HEK293 (cell line): ENCODE measurements around the gene KANTR.

Experiments used
- CTCF ChIA-PET: fragments of 350-600 bp; formaldehyde crosslinking; extraction: SDS; loops from one replicate; lab custom pipeline; 2021; ENCODE audit warnings: antibody characterized with exemption; lab: Yijun Ruan, JAX
- POLR2A ChIA-PET: fragments of 300-600 bp; formaldehyde crosslinking; extraction: SDS; loops from one replicate; lab custom pipeline; 2020; ENCODE audit warnings: antibody characterized with exemption, inconsistent platforms; lab: Yijun Ruan, JAX
- H3K27ac ChIP-seq: fragments of 200-500 bp; sonication (Bioruptor generic); 2 replicates; pipeline ENCODE4 v1.5.1; 2014; ENCODE audit warnings: low read depth, low read length, control low read depth, inconsistent platforms; ENCODE audit errors: extremely low read depth
- H3K36me3 ChIP-seq, 2 experiments: fragments of 200-500 bp in 1 of 2; sonication (Bioruptor generic) in 1 of 2; 1 replicate in 1 of 2; 2 replicates in 1 of 2; pipeline ENCODE4 v1.5.1; 2014 to 2017; ENCODE audit warnings: inconsistent platforms in 2 of 2, low read length in 2 of 2; ENCODE audit not compliant: control insufficient read depth in 2 of 2, insufficient read depth in 1 of 2
- H3K4me1 ChIP-seq: fragments of 200-500 bp; sonication (Bioruptor generic); 2 replicates; pipeline ENCODE4 v1.5.1; 2014; ENCODE audit warnings: mild to moderate bottlenecking, low read length, inconsistent platforms; ENCODE audit not compliant: control insufficient read depth, insufficient read depth
- H3K4me3 ChIP-seq: 2 replicates; pipeline ENCODE4 v1.5.1; 2011; ENCODE audit warnings: low read depth, mild to moderate bottlenecking, control low read depth, low read length, moderate library complexity
- H3K9me3 ChIP-seq: fragments of 200-500 bp; sonication (Bioruptor generic); 2 replicates; pipeline ENCODE4 v1.5.1; 2014; ENCODE audit warnings: low read depth, low read length, inconsistent platforms; ENCODE audit not compliant: control insufficient read depth, insufficient read depth
- CTCF ChIP-seq: fragments of 450-650 bp; formaldehyde crosslinking; IDR thresholded peaks from 2 replicates; pipeline ENCODE4 v1.5.1; 2016; ENCODE audit warnings: missing biosample characterization, missing genetic modification characterization
- FEZF1 ChIP-seq: fragments of 450-650 bp; formaldehyde crosslinking; IDR thresholded peaks from 2 replicates; pipeline ENCODE4 v1.5.1; 2016; ENCODE audit warnings: missing biosample characterization, missing genetic modification characterization
- GFI1B ChIP-seq: fragments of 450-650 bp; formaldehyde crosslinking; IDR thresholded peaks from 2 replicates; pipeline ENCODE4 v1.5.1; 2016; ENCODE audit warnings: missing biosample characterization, missing genetic modification characterization
- GLI2 ChIP-seq: fragments of 450-650 bp; formaldehyde crosslinking; IDR thresholded peaks from 2 replicates; pipeline ENCODE4; 2017; ENCODE audit warnings: missing biosample characterization, missing genetic modification characterization, low read depth, borderline replicate concordance
- HIC1 ChIP-seq: fragments of 450-650 bp; formaldehyde crosslinking; IDR thresholded peaks from 2 replicates; pipeline ENCODE4 v1.5.1; 2016; ENCODE audit warnings: missing biosample characterization, missing genetic modification characterization
- HOXA7 ChIP-seq: sonication (generic); formaldehyde crosslinking; IDR thresholded peaks from 2 replicates; pipeline ENCODE4 v1.8.1; 2022; ENCODE audit warnings: missing genetic modification reagents, borderline replicate concordance
- HOXD13 ChIP-seq: sonication (generic); formaldehyde crosslinking; IDR thresholded peaks from 2 replicates; pipeline ENCODE4 v1.8.0; 2022; ENCODE audit warnings: missing genetic modification reagents, borderline replicate concordance
- KLF9 ChIP-seq: fragments of 450-650 bp; formaldehyde crosslinking; IDR thresholded peaks from 2 replicates; pipeline ENCODE4 v1.5.1; 2016; ENCODE audit warnings: missing biosample characterization, missing genetic modification characterization, low read depth
- MYNN ChIP-seq: fragments of 450-650 bp; formaldehyde crosslinking; IDR thresholded peaks from 2 replicates; pipeline ENCODE4 v1.5.1; 2016; ENCODE audit warnings: missing biosample characterization, missing genetic modification characterization, borderline replicate concordance
- OVOL3 ChIP-seq: fragments of 450-650 bp; formaldehyde crosslinking; IDR thresholded peaks from 2 replicates; pipeline ENCODE4 v1.5.1; 2016; ENCODE audit warnings: missing biosample characterization, missing genetic modification characterization
- PRDM1 ChIP-seq: fragments of 450-650 bp; formaldehyde crosslinking; IDR thresholded peaks from 2 replicates; pipeline ENCODE4; 2016; ENCODE audit warnings: missing biosample characterization, missing genetic modification characterization
- SP2 ChIP-seq: fragments of 450-650 bp; formaldehyde crosslinking; IDR thresholded peaks from 2 replicates; pipeline ENCODE4 v1.5.1; 2016; ENCODE audit warnings: missing biosample characterization, missing genetic modification characterization
- TRIM28 ChIP-seq: IDR thresholded peaks from 2 replicates; pipeline ENCODE4 v1.6.1; 2011; ENCODE audit warnings: low read length, control low read depth, borderline replicate concordance
- YY1 ChIP-seq: fragments of 450-650 bp; formaldehyde crosslinking; IDR thresholded peaks from 2 replicates; pipeline ENCODE4 v1.5.1; 2018; ENCODE audit warnings: missing biosample characterization, missing genetic modification characterization
- ZBTB17 ChIP-seq: fragments of 450-650 bp; formaldehyde crosslinking; IDR thresholded peaks from 2 replicates; pipeline ENCODE4 v1.5.1; 2016; ENCODE audit warnings: missing biosample characterization, missing genetic modification characterization
- ZBTB21 ChIP-seq: fragments of 450-650 bp; formaldehyde crosslinking; IDR thresholded peaks from 2 replicates; pipeline ENCODE4 v1.5.1; 2017; ENCODE audit warnings: missing biosample characterization, missing genetic modification characterization
- ZFP3 ChIP-seq: fragments of 450-650 bp; formaldehyde crosslinking; IDR thresholded peaks from 2 replicates; pipeline ENCODE4 v1.5.1; 2016; ENCODE audit warnings: low read depth, missing biosample characterization, missing genetic modification characterization
- ZNF10 ChIP-seq: fragments of 450-650 bp; formaldehyde crosslinking; IDR thresholded peaks from 2 replicates; pipeline ENCODE4 v1.5.1; 2017; ENCODE audit warnings: missing biosample characterization, missing genetic modification characterization
- ZNF19 ChIP-seq: fragments of 450-650 bp; formaldehyde crosslinking; IDR thresholded peaks from 2 replicates; pipeline ENCODE4; 2016; ENCODE audit warnings: missing biosample characterization, missing genetic modification characterization, low read depth
- ZNF211 ChIP-seq: fragments of 450-650 bp; formaldehyde crosslinking; IDR thresholded peaks from 2 replicates; pipeline ENCODE4 v1.5.1; 2016; ENCODE audit warnings: low read depth, missing biosample characterization, missing genetic modification characterization
- ZNF341 ChIP-seq: fragments of 450-650 bp; formaldehyde crosslinking; IDR thresholded peaks from 2 replicates; pipeline ENCODE4; 2016; ENCODE audit warnings: low read depth, missing biosample characterization, missing genetic modification characterization
- ZNF394 ChIP-seq: fragments of 450-650 bp; formaldehyde crosslinking; IDR thresholded peaks from 2 replicates; pipeline ENCODE4 v1.5.1; 2016; ENCODE audit warnings: missing biosample characterization, missing genetic modification characterization, mild to moderate bottlenecking, moderate library complexity, borderline replicate concordance
- ZNF423 ChIP-seq: fragments of 450-650 bp; formaldehyde crosslinking; IDR thresholded peaks from 2 replicates; pipeline ENCODE4 v1.5.1; 2016; ENCODE audit warnings: missing biosample characterization, missing genetic modification characterization
- ZNF555 ChIP-seq: fragments of 450-650 bp; formaldehyde crosslinking; conservative IDR thresholded peaks from 2 replicates; pipeline ENCODE4 v1.5.1; 2017; ENCODE audit warnings: missing biosample characterization, mild to moderate bottlenecking, missing genetic modification characterization, inconsistent platforms
- ZNF558 ChIP-seq: fragments of 450-650 bp; formaldehyde crosslinking; IDR thresholded peaks from 2 replicates; pipeline ENCODE4 v1.5.1; 2016; ENCODE audit warnings: missing biosample characterization, missing genetic modification characterization
- ZNF561 ChIP-seq: fragments of 450-650 bp; IDR thresholded peaks from 2 replicates; pipeline ENCODE4 v1.5.1; 2018; ENCODE audit warnings: missing biosample characterization, missing genetic modification characterization, borderline replicate concordance
- ZNF571 ChIP-seq: fragments of 450-650 bp; formaldehyde crosslinking; IDR thresholded peaks from 2 replicates; pipeline ENCODE4 v1.5.0; 2017; ENCODE audit warnings: missing biosample characterization, missing genetic modification characterization
- ZNF626 ChIP-seq: fragments of 450-650 bp; sonication (Bioruptor Pico); formaldehyde crosslinking; IDR thresholded peaks from 2 replicates; pipeline ENCODE4 v1.5.1; 2018; ENCODE audit warnings: missing biosample characterization, missing genetic modification characterization, inconsistent platforms
- ZNF701 ChIP-seq: fragments of 450-650 bp; formaldehyde crosslinking; IDR thresholded peaks from 2 replicates; pipeline ENCODE4 v1.5.1; 2016; ENCODE audit warnings: missing biosample characterization, missing genetic modification characterization
- ZNF768 ChIP-seq: fragments of 450-650 bp; formaldehyde crosslinking; IDR thresholded peaks from 2 replicates; pipeline ENCODE4 v1.5.1; 2018; ENCODE audit warnings: missing biosample characterization, mild to moderate bottlenecking, missing genetic modification characterization
- ZSCAN30 ChIP-seq: fragments of 450-650 bp; IDR thresholded peaks from 2 replicates; pipeline ENCODE4 v1.5.1; 2018; ENCODE audit warnings: missing biosample characterization, mild to moderate bottlenecking, missing genetic modification characterization, moderate library complexity
- TF ChIP-seq, protein P1 (sequence below): fragments of 450-650 bp; formaldehyde crosslinking; IDR thresholded peaks from 2 replicates; pipeline ENCODE4 v1.5.1; 2016; ENCODE audit warnings: missing biosample characterization, missing genetic modification characterization
- TF ChIP-seq, protein P2 (sequence below): fragments of 450-650 bp; formaldehyde crosslinking; IDR thresholded peaks from 2 replicates; pipeline ENCODE4 v1.5.1; 2016; ENCODE audit warnings: missing biosample characterization, missing genetic modification characterization
- TF ChIP-seq, protein P3 (sequence below): fragments of 450-650 bp; formaldehyde crosslinking; IDR thresholded peaks from 2 replicates; pipeline ENCODE4 v1.5.1; 2016; ENCODE audit warnings: missing biosample characterization, missing genetic modification characterization

The KANTR gene

GRCh38 chrX:53082773-53083616, 10.9 kb upstream of the KANTR start (continued):
- TF ChIP-seq ZNF768 (no peak), PRDM1 (tag by site-specific recombination) (peak; percentile 81), ZNF701 (no peak), ZNF558 (tag by site-specific recombination) (no peak), HOXD13 (no peak), ZBTB21 (no peak), MYNN (no peak), ZBTB17 (peak; percentile 43; the same call in 1 of the 2 replicates), ZNF211 (tag by site-specific recombination) (no peak), HIC1 (tag by site-specific recombination) (no peak), ZNF341 (tag by site-specific recombination) (no peak), TRIM28 (no peak), ZNF10 (tag by site-specific recombination) (no peak), ZNF626 (no peak), GFI1B (tag by site-specific recombination) (no peak), YY1 (tag by site-specific recombination) (no peak), OVOL3 (no peak), SP2 (tag by site-specific recombination) (peak; percentile 67), FEZF1 (tag by site-specific recombination) (no peak), ZFP3 (0 out of 2 replicates have a peak, but pooled peaks have one; percentile 3), ZNF571 (no peak)
- TF ChIP-seq, protein P1, sequence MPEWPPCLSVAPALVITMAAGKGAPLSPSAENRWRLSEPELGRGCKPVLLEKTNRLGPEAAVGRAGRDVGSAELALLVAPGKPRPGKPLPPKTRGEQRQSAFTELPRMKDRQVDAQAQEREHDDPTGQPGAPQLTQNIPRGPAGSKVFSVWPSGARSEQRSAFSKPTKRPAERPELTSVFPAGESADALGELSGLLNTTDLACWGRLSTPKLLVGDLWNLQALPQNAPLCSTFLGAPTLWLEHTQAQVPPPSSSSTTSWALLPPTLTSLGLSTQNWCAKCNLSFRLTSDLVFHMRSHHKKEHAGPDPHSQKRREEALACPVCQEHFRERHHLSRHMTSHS = no peak
- TF ChIP-seq, protein P2, sequence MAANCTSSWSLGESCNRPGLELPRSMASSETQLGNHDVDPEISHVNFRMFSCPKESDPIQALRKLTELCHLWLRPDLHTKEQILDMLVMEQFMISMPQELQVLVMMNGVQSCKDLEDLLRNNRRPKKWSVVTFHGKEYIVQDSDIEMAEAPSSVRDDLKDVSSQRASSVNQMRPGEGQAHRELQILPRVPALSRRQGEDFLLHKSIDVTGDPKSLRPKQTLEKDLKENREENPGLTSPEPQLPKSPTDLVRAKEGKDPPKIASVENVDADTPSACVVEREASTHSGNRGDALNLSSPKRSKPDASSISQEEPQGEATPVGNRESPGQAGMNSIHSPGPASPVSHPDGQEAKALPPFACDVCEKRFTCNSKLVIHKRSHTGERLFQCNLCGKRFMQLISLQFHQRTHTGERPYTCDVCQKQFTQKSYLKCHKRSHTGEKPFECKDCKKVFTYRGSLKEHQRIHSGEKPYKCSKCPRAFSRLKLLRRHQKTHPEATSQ (tag by site-specific recombination) = no peak
- TF ChIP-seq, protein P3, sequence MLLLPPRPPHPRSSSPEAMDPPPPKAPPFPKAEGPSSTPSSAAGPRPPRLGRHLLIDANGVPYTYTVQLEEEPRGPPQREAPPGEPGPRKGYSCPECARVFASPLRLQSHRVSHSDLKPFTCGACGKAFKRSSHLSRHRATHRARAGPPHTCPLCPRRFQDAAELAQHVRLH (tag by site-specific recombination) = no peak

DNA sequence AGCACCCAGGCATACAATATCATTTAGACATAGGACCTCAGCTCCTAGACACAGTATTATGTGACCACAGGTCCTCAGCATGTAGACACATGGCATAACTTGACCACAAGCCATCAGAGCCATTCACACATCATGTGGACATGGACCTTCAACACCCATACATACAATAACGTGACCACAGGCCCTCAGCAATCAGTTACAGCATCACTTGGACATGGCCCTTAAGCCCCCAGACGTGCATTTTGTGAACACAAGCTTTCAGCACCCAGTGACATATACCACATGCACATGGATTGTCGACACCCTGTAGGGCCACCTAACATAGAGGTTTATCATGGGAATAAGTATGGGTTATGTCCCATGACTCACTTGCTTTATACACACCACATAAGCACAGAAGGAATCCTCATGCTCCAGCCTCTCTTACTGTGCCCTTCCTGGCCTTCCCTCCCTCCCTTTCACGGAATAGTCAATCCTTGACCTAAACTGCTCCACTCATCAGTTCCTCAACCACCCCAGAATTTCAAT, 9.8 kb upstream of the KANTR start:
- Histone ChIP-seq H3K9me3 (no peaks in the 10 kb centered on the region), H3K4me1 (peaks cover 3% of the 10 kb centered on the region; the same call in 1 of the 2 replicates), H3K27ac (no peak overlapping the region; the same call in 1 of the 2 replicates), H3K4me3 (no peak overlapping the region), H3K36me3 (peaks cover 15 to 48% of the 10 kb centered on the region in 2 experiments)
- POLR2A ChIA-PET = no interaction called here
- TF ChIP-seq ZSCAN30 (tag by site-specific recombination) (no peak), GLI2 (tag by site-specific recombination) (no peak), KLF9 (no peak), ZNF561 (tag by site-specific recombination) (no peak), ZNF555 (tag by site-specific recombination) (no peak), ZNF394 (tag by site-specific recombination) (no peak), HOXA7 (no peak), ZNF19 (tag by site-specific recombination) (no peak), CTCF (tag by site-specific recombination) (no peak), ZNF423 (no peak)
- CTCF ChIA-PET = interaction anchor here (0.8 kb wide), 1 partner anchor 12 kb away, joined by 3 read pairs; no protein-coding TSS in a partner anchor
